ENCODE results near the gene SOX15. TPM values are rescaled to one million over a fixed set of nuclear protein-coding genes. Genes with fewer than 3 reads are reported as not detected.

SOX15 gene
- total and polyA plus RNA-seq, 2 of the 13 experiments (the other 11 are each of a cell fraction or from before 2014, with no cell fraction given): 0.07 to 0.18 TPM

- TF ChIP-seq NR2F2 (IDR thresholded peaks at IDR 0.05; ENCODE audit: borderline replicate concordance, low read depth) (no peak; the same call in 1 of the 2 replicates), TFDP1 (CRISPR knock-in tag; IDR thresholded peaks at IDR 0.05; ENCODE audit: borderline replicate concordance) (no peak), ZNF703 (CRISPR knock-in tag; IDR thresholded peaks at IDR 0.05; ENCODE audit: borderline replicate concordance) (no peak), ZNF205 (CRISPR knock-in tag; IDR thresholded peaks at IDR 0.05) (peak; percentile 78), ZSCAN21 (CRISPR knock-in tag; IDR thresholded peaks at IDR 0.05; ENCODE audit: borderline replicate concordance) (no peak), ZBTB10 (CRISPR knock-in tag; IDR thresholded peaks at IDR 0.05; ENCODE audit: borderline replicate concordance) (no peak), ARID4A (CRISPR knock-in tag; IDR thresholded peaks at IDR 0.05; ENCODE audit: borderline replicate concordance) (0 out of 2 replicates have a peak, but pooled peaks have one; percentile 35), SP2 (CRISPR knock-in tag; IDR thresholded peaks at IDR 0.05) (peak; percentile 80), POLR2G (IDR thresholded peaks at IDR 0.05; ENCODE audit: low read depth, low read length) (0 out of 2 replicates have a peak, but pooled peaks have one; percentile 49), HNRNPK (IDR thresholded peaks at IDR 0.05; ENCODE audit: low read depth, low read length, poor library complexity, severe bottlenecking) (no peak), DDIT3 (CRISPR knock-in tag; IDR thresholded peaks at IDR 0.05) (no peak), ZNF777 (CRISPR knock-in tag; IDR thresholded peaks at IDR 0.05) (peak; percentile 85; the same call in 1 of the 2 replicates), KLF12 (CRISPR knock-in tag; IDR thresholded peaks at IDR 0.05; ENCODE audit: borderline replicate concordance) (0 out of 2 replicates have a peak, but pooled peaks have one; percentile 31), ZZZ3 (CRISPR knock-in tag; IDR thresholded peaks at IDR 0.05; ENCODE audit: borderline replicate concordance) (no peak), TFDP2 (CRISPR knock-in tag; IDR thresholded peaks at IDR 0.05) (0 out of 2 replicates have a peak, but pooled peaks have one; percentile 32)
These were observed 24.8 kb upstream of the SOX15 start, which contains the start of gene FXR2 (continued) for GRCh38 chr17:7614425-7615264.

Measured in HepG2 (cell line).